Hematopoietic multipotent progenitor cell treated with erythropoietin and hydrocortisone succinate and interleukin-3 and kit ligand, for 17 days (in vitro differentiated cells): Measurements from ENCODE around the gene PAX2.

Experiments used
- DNase-seq: peaks from one replicate; pipeline ENCODE4 v3.0.0-alpha.2; 2015; ENCODE audit warnings: low spot score

PAX2 gene

GRCh38 chr10:100739517-100740368 is 5.6 kb upstream of the PAX2 start:
- DNase-seq, result no peak

GRCh38 chr10:100740476-100741377 is 4.7 kb upstream of the PAX2 start:
- no peak for DNase-seq

- no peak for DNase-seq
Measured at GRCh38 chr10:100741378-100742075, 3.9 kb upstream of the PAX2 start.

GRCh38 chr10:100742076-100742771 is 3.2 kb upstream of the PAX2 start:
- DNase-seq, result no peak

- no peak for DNase-seq
Measured at GRCh38 chr10:100742936-100743335, 2.4 kb upstream of the PAX2 start.

GRCh38 chr10:100743626-100744135 is 1.7 kb upstream of the PAX2 start:
- peak; percentile 25 for DNase-seq

GRCh38 chr10:100744136-100744986 is 1.0 kb upstream of the PAX2 start:
- no peak for DNase-seq

- DNase-seq, result no peak
Measured at GRCh38 chr10:100745882-100746783, 751 bp downstream of the PAX2 start.

- DNase-seq, result no peak
Measured at GRCh38 chr10:100746784-100747455, 1.5 kb downstream of the PAX2 start.

- no peak for DNase-seq
Measured at GRCh38 chr10:100747456-100748230, 2.3 kb downstream of the PAX2 start.

- DNase-seq, result no peak
Measured at GRCh38 chr10:100748231-100749058, 3.1 kb downstream of the PAX2 start.

GRCh38 chr10:100749059-100749308 is 3.6 kb downstream of the PAX2 start:
- no peak for DNase-seq

- DNase-seq, result no peak
Measured at GRCh38 chr10:100749309-100750217, 4.2 kb downstream of the PAX2 start.

- DNase-seq, result no peak
Measured at GRCh38 chr10:100750291-100751210, 5.2 kb downstream of the PAX2 start.

GRCh38 chr10:100751211-100751933 is 6.0 kb downstream of the PAX2 start:
- DNase-seq, result no peak
